ENCODE data around the gene STX1A. TPM values are rescaled to one million over a fixed set of nuclear protein-coding genes. Genes with fewer than 3 reads are reported as not detected.

STX1A gene
- total and polyA plus RNA-seq, 2 of the 13 experiments (the other 11 are each of a cell fraction or from before 2014, with no cell fraction given): 6.1 to 12.2 TPM

- TF ChIP-seq REST (IDR thresholded peaks at IDR 0.05; ENCODE audit: borderline replicate concordance in 1 of 2, low read depth in 1 of 2, low read length in 2 of 2): peak in 1 of 2 experiments; percentile 56; a peak in 1 of 4 replicates
- TF ChIP-seq ZSCAN21 (CRISPR knock-in tag; IDR thresholded peaks at IDR 0.05; ENCODE audit: borderline replicate concordance): 0 out of 2 replicates have a peak, but pooled peaks have one; percentile 50
- TF ChIP-seq ZNF235 (CRISPR knock-in tag; IDR thresholded peaks at IDR 0.05; ENCODE audit: borderline replicate concordance): no peak
- no peak for TF ChIP-seq ZNF382 (CRISPR knock-in tag; IDR thresholded peaks at IDR 0.05; ENCODE audit: borderline replicate concordance)
- 0 out of 2 replicates have a peak, but pooled peaks have one; percentile 65 for TF ChIP-seq ZKSCAN8 (CRISPR knock-in tag; IDR thresholded peaks at IDR 0.05; ENCODE audit: borderline replicate concordance)
- no peak for TF ChIP-seq FUBP1 (CRISPR knock-in tag; IDR thresholded peaks at IDR 0.05; ENCODE audit: borderline replicate concordance)
- no peak for TF ChIP-seq GPN1 (CRISPR knock-in tag; IDR thresholded peaks at IDR 0.05; ENCODE audit: borderline replicate concordance)
- no peak for TF ChIP-seq ZNF251 (CRISPR knock-in tag; IDR thresholded peaks at IDR 0.05)
- TF ChIP-seq PLSCR1 (CRISPR knock-in tag; IDR thresholded peaks at IDR 0.05; ENCODE audit: borderline replicate concordance): no peak
- TF ChIP-seq CREM (IDR thresholded peaks at IDR 0.05): peak; percentile 45; the same call in 1 of the 2 replicates
- no peak for TF ChIP-seq CREM (CRISPR knock-in tag; IDR thresholded peaks at IDR 0.05)
- no peak for TF ChIP-seq NR2F2 (IDR thresholded peaks at IDR 0.05; ENCODE audit: borderline replicate concordance, low read depth)
- no peak for TF ChIP-seq RNF219 (CRISPR knock-in tag; IDR thresholded peaks at IDR 0.05)
- peak; percentile 16; the same call in 1 of the 2 replicates for TF ChIP-seq ZNF644 (CRISPR knock-in tag; IDR thresholded peaks at IDR 0.05; ENCODE audit: low read depth)
- TF ChIP-seq TEAD3 (CRISPR knock-in tag; optimal IDR thresholded peaks at IDR 0.05; ENCODE audit: borderline replicate concordance): peak; percentile 45
- TF ChIP-seq SIX1 (CRISPR knock-in tag; IDR thresholded peaks at IDR 0.05; ENCODE audit: borderline replicate concordance): peak; percentile 64; the same call in 1 of the 2 replicates
- TF ChIP-seq GATAD2A (CRISPR knock-in tag; IDR thresholded peaks at IDR 0.05): peak; percentile 86
- TF ChIP-seq KDM3A (CRISPR knock-in tag; IDR thresholded peaks at IDR 0.05; ENCODE audit: low read depth): 0 out of 2 replicates have a peak, but pooled peaks have one; percentile 46
- no peak for TF ChIP-seq ZNF512 (CRISPR knock-in tag; IDR thresholded peaks at IDR 0.05)
These were observed 3.7 kb downstream of the STX1A start (continued) for GRCh38 chr7:73715648-73716317.
